HEK293T (cell line): Measurements from ENCODE around the gene FPGS.

Experiments
- ARNT ChIP-seq: fragments of 450-650 bp; IDR thresholded peaks from 2 replicates; pipeline ENCODE4 v1.6.1; 2017; ENCODE audit warnings: mild to moderate bottlenecking
- BHLHE40 ChIP-seq: fragments of 450-650 bp; IDR thresholded peaks from 2 replicates; pipeline ENCODE4 v1.6.1; 2016; ENCODE audit warnings: mild to moderate bottlenecking, moderate library complexity, borderline replicate concordance
- FOXA1 ChIP-seq: fragments of 450-650 bp; IDR thresholded peaks from 2 replicates; pipeline ENCODE4 v1.6.1; 2016; ENCODE audit warnings: mild to moderate bottlenecking
- FOXM1 ChIP-seq: fragments of 450-650 bp; IDR thresholded peaks from 2 replicates; pipeline ENCODE4 v1.6.1; 2017; ENCODE audit warnings: mild to moderate bottlenecking, borderline replicate concordance
- L3MBTL2 ChIP-seq: fragments of 450-650 bp; conservative IDR thresholded peaks from 2 replicates; pipeline ENCODE4 v1.6.1; 2016; ENCODE audit warnings: mild to moderate bottlenecking
- NFRKB ChIP-seq: fragments of 450-650 bp; IDR thresholded peaks from 2 replicates; pipeline ENCODE4 v1.6.1; 2016; ENCODE audit warnings: mild to moderate bottlenecking, moderate library complexity
- SP1 ChIP-seq: fragments of 450-650 bp; IDR thresholded peaks from 2 replicates; pipeline ENCODE4 v1.6.1; 2017
- SUZ12 ChIP-seq: fragments of 450-650 bp; IDR thresholded peaks from 2 replicates; pipeline ENCODE4 v1.6.1; 2016; ENCODE audit warnings: mild to moderate bottlenecking
- TARDBP ChIP-seq: fragments of 450-650 bp; IDR thresholded peaks from 2 replicates; pipeline ENCODE4 v1.6.1; 2016
- ZNF384 ChIP-seq: fragments of 450-650 bp; IDR thresholded peaks from 2 replicates; pipeline ENCODE4 v1.6.1; 2016

GRCh38 chr9:127776195-127776923 lies 26.3 kb upstream of the FPGS start:
- TF ChIP-seq FOXM1 (no peak), SP1 (no peak), SUZ12 (no peak), L3MBTL2 (no peak), BHLHE40 (no peak), TARDBP (no peak), ZNF384 (no peak), ARNT (no peak), FOXA1 (no peak), NFRKB (no peak)
